HG02642 (cell line): Measurements from ENCODE around the gene GPR18.
"Not testable (repeated sequence)": the region's sequence is repeated elsewhere in the genome, so short reads cannot be mapped to it uniquely, and the experiment has no call there.

ENCODE experiments used
- ATAC-seq: cut with Tn5 transposase; IDR thresholded peaks from one replicate; pipeline ENCODE4 v1.9.1; 2021; ENCODE audit warnings: mild to moderate bottlenecking; ENCODE audit not compliant: unreplicated experiment, poor library complexity

Gene GPR18

DNA sequence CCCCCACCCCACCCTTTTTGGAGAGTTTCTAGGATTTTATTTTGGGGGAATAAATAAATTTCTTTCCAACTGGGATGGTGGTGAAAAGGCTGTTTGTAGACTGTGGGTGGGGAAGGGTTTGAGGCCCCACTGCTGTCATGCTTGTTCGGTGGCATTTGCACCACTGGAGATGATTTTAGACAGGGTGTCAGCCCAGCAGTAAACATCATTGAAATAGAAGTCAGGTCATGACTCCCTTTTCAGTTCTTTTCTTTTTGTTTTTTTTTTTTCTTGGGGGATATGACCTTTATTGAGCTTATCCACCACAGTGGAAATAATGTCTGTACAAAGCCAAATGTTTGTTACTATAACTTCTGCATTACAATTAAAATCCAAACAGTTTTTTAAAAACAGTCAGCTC, 43.4 kb downstream of the GPR18 start:
- no peak for ATAC-seq

DNA sequence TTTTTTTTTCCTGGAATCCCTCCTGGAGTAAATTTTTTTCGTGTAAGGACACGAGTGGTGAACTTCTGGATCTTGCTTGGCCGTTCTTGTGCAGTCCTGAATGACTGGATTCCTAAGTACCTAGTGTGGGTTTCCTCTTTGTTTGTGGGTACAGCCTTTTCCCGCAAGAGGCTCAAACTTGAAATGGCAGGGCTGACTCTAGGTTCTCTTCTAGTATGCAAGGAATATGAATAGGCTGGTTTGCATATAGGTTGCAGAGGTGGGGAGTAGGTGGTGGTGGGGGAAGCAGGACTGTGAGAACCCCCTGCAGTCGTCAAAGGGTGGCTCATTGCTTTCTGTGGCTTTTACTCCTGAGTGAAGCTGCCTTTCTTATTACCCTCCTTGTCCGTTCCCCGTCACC, 43.9 kb downstream of the GPR18 start:
- peak; percentile 74 for ATAC-seq

GRCh38 chr13:99211421-99212035, 46.7 kb downstream of the GPR18 start:
- ATAC-seq, result no peak

DNA sequence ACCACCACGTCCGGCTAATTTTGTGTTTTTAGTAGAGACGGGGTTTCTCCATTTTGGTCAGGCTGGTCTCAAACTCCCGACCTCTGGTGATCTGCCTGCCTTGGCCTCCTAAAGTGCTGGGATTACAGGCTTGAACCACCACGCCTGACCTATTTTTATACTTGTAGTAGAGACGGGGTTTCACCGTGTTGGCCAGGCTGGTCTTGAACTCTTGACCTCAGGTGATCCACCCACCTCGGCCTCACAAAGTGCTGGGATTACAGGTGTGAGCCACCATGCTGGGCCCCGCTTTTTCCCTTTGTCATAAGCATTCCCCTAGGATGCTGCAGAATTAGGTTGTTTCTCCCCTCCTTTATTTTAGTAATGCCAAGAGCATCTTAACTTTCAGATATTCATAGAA, 47.6 kb downstream of the GPR18 start:
- not testable (repeated sequence) for ATAC-seq

- ATAC-seq, result no peak
Observed at GRCh38 chr13:99208845-99209527, 49.2 kb downstream of the GPR18 start.

DNA sequence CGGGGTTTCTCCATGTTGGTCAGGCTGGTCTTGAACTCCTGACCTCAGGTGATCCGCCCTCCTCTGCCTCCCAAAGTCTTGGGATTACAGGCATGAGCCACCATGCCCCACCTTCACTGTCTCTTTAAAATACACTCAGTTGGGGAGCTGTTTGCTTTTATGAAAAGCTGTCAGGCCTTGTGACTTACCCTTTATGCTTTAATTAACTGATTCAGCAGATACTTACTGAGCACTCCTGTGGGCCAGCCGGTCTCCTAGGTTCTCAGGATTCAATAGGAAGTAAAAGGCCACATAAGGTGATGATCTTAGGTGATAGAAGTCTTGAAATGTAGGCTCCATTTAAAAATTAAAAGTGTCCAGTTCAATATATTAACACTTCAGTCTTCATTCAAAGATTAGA, 50.0 kb downstream of the GPR18 start:
- no peak for ATAC-seq

- ATAC-seq, result no peak
Observed at GRCh38 chr13:99207511-99207910, 50.7 kb downstream of the GPR18 start.

DNA sequence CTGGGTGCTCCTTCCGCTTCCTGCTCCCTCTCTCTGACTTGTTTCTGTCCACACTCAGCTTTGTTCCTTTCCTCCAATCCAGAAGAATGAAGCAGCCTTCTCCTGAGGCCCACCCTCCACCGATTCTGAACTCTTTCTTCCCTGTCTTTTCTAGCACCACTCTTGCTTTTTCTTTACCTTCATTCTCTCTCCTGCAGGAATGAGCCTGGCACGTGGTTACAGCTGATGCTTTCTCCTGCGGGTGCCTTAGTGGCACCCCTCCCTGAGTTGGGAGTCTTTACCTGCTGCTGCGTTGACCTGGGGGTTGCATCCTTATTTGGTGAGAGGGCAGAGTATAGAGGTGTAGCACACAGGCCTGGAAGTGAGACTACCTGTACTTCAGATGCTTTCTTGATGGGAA, 51.3 kb downstream of the GPR18 start:
- ATAC-seq, result no peak

DNA sequence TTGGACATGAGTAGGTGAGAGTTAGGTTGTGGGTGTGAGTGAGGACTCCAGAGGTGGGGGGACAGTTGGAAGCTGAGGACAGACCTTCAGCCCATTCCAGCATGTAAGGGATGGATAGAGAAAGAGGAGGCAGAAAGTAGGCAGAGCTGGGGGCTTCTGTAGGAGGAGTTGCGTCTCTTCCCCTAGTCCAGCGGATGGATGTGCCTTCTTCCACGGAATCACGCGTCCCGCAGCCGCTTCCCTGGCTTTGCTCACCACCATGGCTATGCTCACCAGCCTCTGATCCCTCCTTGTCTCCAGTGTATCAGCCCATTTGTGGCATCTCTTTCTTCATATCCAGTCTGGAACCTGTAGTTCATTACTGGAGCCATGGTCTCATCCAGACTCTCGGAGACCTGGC, 52.0 kb downstream of the GPR18 start:
- ATAC-seq, result no peak

- no peak for ATAC-seq
Observed at GRCh38 chr13:99205621-99206220, 52.5 kb downstream of the GPR18 start.
